Ishikawa (cell line): ENCODE data around the gene PACC1.

Experiments
- CEBPB ChIP-seq: IDR thresholded peaks from 2 replicates; pipeline ENCODE4 v1.6.1; 2012
- CREB1 ChIP-seq: IDR thresholded peaks from 2 replicates; pipeline ENCODE4 v1.6.1; 2012; ENCODE audit warnings: low read depth
- EGR1 ChIP-seq: IDR thresholded peaks from 2 replicates; pipeline ENCODE4 v1.6.1; 2012
- EP300 ChIP-seq: IDR thresholded peaks from 2 replicates; pipeline ENCODE4 v1.6.1; 2012; ENCODE audit warnings: borderline replicate concordance
- FOXM1 ChIP-seq: IDR thresholded peaks from 2 replicates; pipeline ENCODE4 v1.6.1; 2012; ENCODE audit warnings: low read depth, borderline replicate concordance
- NFIC ChIP-seq: IDR thresholded peaks from 2 replicates; pipeline ENCODE4 v1.6.1; 2012
- RAD21 ChIP-seq: IDR thresholded peaks from 2 replicates; pipeline ENCODE4 v1.6.1; 2012; ENCODE audit warnings: low read depth
- REST ChIP-seq: IDR thresholded peaks from 2 replicates; pipeline ENCODE4 v1.6.1; 2012; ENCODE audit warnings: low read depth, mild to moderate bottlenecking
- TAF1 ChIP-seq: IDR thresholded peaks from 2 replicates; pipeline ENCODE4 v1.6.1; 2012; ENCODE audit warnings: low read depth, mild to moderate bottlenecking
- TCF12 ChIP-seq: IDR thresholded peaks from 2 replicates; pipeline ENCODE4 v1.6.1; 2012; ENCODE audit warnings: low read depth
- TEAD4 ChIP-seq: IDR thresholded peaks from 2 replicates; pipeline ENCODE4 v1.6.1; 2012
- YY1 ChIP-seq: IDR thresholded peaks from 2 replicates; pipeline ENCODE4 v1.6.1; 2012; ENCODE audit warnings: low read depth
- ZBTB7A ChIP-seq: IDR thresholded peaks from 2 replicates; pipeline ENCODE4 v1.6.1; 2012; ENCODE audit warnings: low read depth
- TF ChIP-seq, protein P1 (sequence below): IDR thresholded peaks from 2 replicates; pipeline ENCODE4 v1.6.1; 2012
- TF ChIP-seq, protein P2 (sequence below): IDR thresholded peaks from 2 replicates; pipeline ENCODE4 v1.6.1; 2012

Gene PACC1

GRCh38 chr1:212366901-212367300 is 47.8 kb downstream of the PACC1 start:
- TF ChIP-seq CREB1 = no peak
- no peak for TF ChIP-seq YY1
- no peak for TF ChIP-seq NFIC
- no peak for TF ChIP-seq REST
- no peak for TF ChIP-seq EP300
- TF ChIP-seq, protein P1, sequence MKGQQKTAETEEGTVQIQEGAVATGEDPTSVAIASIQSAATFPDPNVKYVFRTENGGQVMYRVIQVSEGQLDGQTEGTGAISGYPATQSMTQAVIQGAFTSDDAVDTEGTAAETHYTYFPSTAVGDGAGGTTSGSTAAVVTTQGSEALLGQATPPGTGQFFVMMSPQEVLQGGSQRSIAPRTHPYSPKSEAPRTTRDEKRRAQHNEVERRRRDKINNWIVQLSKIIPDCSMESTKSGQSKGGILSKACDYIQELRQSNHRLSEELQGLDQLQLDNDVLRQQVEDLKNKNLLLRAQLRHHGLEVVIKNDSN = no peak
- TF ChIP-seq EGR1 = no peak
- TF ChIP-seq ZBTB7A = no peak
- TF ChIP-seq, protein P2, sequence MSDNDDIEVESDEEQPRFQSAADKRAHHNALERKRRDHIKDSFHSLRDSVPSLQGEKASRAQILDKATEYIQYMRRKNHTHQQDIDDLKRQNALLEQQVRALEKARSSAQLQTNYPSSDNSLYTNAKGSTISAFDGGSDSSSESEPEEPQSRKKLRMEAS = no peak
- no peak for TF ChIP-seq CEBPB
- no peak for TF ChIP-seq FOXM1
- TF ChIP-seq TCF12 = no peak
- TF ChIP-seq TEAD4 = no peak
- TF ChIP-seq RAD21 = no peak
- no peak for TF ChIP-seq TAF1

- TF ChIP-seq YY1 (no peak), NFIC (no peak), ZBTB7A (no peak), RAD21 (no peak), EP300 (no peak), EGR1 (no peak), TEAD4 (no peak), FOXM1 (no peak), TAF1 (no peak), CEBPB (no peak), CREB1 (no peak), TCF12 (no peak)
- TF ChIP-seq, protein P1 = no peak
- TF ChIP-seq, protein P2 = no peak
These were observed 49.7 kb downstream of the PACC1 start for GRCh38 chr1:212364985-212365384.

DNA sequence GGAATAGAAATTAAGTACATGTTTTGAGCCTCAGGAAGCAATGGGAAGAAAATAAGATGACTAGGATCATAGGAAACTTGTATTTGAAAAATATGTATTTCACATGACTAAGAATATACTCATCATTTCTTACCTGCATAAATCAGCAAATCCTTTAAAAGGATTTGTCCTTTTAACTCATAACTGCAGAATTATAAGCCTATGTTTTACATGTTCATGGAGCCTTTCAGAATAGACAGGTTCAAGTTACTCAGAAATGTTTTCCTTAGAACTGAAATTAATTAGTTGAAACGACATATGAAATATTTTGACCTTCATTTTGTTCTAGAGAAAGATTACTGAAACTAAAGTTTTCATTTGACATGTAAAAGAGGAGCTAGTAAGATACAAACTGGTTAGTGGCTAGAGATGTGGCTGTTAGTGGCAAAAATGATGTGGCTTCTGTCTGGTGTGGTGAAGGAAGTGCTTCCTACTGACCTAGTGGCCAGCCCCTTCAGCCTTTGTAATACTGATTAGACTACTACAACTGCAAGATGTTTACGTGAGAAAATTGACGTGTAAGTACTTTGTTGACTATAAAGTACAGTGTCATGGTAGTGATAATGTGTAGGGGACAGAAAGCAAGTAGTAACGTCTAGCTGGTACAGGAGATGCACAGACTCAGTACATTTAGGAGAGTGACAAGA is 54.7 kb downstream of the PACC1 start:
- TF ChIP-seq ZBTB7A = no peak
- TF ChIP-seq TAF1 = no peak
- no peak for TF ChIP-seq RAD21

DNA sequence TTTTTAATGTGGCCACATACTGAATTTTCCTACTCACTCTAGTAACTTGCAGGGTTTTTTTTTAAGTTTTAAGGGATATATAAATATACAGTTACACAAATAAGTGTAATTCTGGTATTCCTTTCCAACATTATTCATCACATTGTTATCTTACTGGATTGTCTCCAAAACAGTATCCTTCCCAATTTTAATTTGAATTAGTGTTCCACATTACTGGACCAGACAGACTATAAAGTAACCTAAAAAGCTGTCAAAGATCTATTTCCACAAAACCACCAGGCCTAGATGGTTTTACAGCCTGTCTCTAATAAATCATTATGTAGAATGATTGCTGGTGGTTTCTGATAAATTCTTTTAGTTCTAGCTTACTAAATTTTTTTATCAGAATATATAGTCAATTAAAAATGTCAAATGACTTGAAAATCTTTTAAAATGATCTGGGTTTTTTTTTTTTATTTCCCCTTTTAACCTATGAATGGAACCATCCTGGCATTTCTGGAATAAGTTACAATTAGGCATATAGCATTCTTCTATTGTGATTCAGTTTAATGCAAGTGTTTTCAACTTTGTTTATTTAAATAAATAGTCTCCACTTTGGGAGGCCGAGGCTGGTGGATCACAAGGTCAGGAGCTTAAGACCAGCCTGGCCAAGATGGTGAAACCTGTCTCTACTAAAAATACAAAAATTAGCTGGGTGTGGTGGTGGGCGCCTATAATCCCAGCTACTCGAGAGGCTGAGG is 59.3 kb downstream of the PACC1 start:
- TF ChIP-seq ZBTB7A = no peak
- no peak for TF ChIP-seq REST
- TF ChIP-seq CREB1 = no peak
- no peak for TF ChIP-seq FOXM1
- TF ChIP-seq TAF1 = no peak

DNA sequence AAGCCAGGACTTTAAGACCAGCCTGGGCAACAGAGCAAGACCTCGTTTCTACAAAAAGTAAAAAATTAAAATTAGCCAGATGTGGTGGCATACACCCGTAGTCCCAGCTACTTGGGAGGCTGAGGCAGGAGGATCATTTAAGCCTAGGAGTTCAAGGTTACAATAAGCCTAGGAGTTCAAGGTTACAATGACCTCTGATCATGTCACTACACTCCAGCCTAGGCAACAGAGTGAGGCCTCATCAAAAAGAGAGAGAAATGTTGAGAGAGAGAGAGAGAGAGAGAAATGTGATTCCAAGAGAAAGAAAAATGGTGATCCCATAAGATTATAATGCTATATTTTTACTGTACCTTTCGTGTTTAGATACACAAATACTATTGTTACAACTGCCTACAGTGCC is 60.2 kb downstream of the PACC1 start:
- TF ChIP-seq CEBPB (no peak), REST (no peak), NFIC (no peak), RAD21 (no peak)
- TF ChIP-seq, protein P1 = no peak
